Measurements from ENCODE around the gene SLC25A12.

The SLC25A12 gene

DNA sequence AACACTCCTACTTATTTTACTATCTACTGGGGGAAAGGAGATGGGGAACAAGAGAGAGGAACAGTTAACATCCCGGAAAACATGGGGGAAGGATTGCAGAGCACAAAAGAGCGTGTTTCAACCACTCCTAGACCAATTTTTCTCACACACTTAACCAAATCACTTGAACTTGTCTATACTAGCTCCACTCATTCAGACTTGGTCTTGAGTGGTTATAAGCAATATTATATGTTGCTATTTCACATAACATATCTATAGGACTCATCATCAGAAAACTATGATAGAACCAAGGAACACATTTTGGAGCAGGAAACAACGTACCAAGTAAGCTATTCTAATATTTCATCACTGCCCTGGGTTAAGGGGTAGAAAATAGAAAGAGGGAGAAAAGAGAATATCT lies 31.5 kb downstream of the SLC25A12 start:
- no peaks in the 10 kb centered on the region for H3K9me3 ChIP-seq
- no peak for TF ChIP-seq CTCF (IDR thresholded peaks at IDR 0.05; ENCODE audit: low read depth, low read length)
- H3K36me3 ChIP-seq = no peaks in the 10 kb centered on the region
- no peaks in the 10 kb centered on the region for H3K4me1 ChIP-seq
- DNase-seq = no peak
- H3K27me3 ChIP-seq = no peaks in the 10 kb centered on the region
- no peak overlapping the region for H3K4me3 ChIP-seq (ENCODE audit: low read depth, low read length)

DNA sequence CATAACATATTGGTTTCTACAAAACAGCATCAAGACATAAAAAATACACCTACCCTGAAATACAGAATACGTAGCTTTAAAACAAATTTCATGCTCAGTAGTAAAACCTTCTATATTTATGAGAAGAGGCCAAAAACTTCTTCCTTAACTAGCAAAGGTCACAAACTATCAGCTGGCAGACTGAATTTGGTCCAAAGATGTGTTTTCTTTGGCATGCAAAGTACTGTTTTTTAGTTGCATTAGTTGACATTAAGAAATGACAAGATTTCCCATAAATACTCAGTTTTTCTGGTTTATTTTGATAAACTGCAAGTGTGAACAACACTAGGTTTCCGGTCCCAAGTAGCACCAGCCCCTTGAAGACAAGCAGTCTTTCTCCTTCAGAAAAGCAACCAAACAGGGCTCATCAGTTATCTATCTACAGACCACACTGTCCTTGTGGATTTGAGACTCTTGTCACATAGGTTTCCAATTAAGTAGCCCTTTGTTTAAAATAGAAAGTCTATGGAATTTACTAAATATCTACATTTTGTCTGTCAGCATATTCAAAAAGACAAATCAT lies 35.6 kb downstream of the SLC25A12 start:
- no peaks in the 10 kb centered on the region for H3K27me3 ChIP-seq
- H3K4me3 ChIP-seq (ENCODE audit: low read depth, low read length) = no peak overlapping the region
- H3K4me1 ChIP-seq = no peaks in the 10 kb centered on the region
- H3K9me3 ChIP-seq = no peaks in the 10 kb centered on the region
- no peak for DNase-seq
- TF ChIP-seq CTCF (IDR thresholded peaks at IDR 0.05; ENCODE audit: low read depth, low read length) = no peak
- H3K36me3 ChIP-seq = no peaks in the 10 kb centered on the region

DNA sequence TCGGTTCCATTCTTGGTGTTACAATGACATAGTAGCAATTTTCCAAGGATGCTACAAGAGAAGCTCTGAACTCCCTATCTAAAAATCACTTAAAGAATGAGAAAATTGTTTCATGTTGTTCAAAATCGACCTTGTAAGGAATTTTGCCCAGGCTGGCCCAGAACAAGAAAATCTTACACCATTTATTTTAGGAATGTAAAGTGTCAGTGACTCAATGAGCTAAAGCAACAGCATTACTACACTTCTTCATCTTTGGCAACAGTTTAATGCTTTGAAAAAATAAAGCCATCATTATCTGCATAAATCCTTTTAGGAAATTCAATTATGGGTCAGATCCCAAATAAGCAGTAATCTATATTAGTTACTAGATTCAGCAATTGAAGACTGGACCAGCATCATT lies 38.6 kb downstream of the SLC25A12 start:
- DNase-seq = no peak
- no peak overlapping the region for H3K4me3 ChIP-seq (ENCODE audit: low read depth, low read length)
- TF ChIP-seq CTCF (IDR thresholded peaks at IDR 0.05; ENCODE audit: low read depth, low read length) = no peak

GRCh38 chr2:171852366-171852888 lies 41.6 kb downstream of the SLC25A12 start:
- Histone ChIP-seq H3K27me3 (no peaks in the 10 kb centered on the region), H3K9me3 (no peaks in the 10 kb centered on the region), H3K36me3 (no peaks in the 10 kb centered on the region), H3K4me1 (no peaks in the 10 kb centered on the region), H3K4me3 (ENCODE audit: low read depth, low read length) (no peak overlapping the region)
- DNase-seq = no peak
- TF ChIP-seq CTCF (IDR thresholded peaks at IDR 0.05; ENCODE audit: low read depth, low read length) = no peak

More for the DNA sequence above, 38.6 kb downstream of the SLC25A12 start:
- Histone ChIP-seq H3K27me3 (no peaks in the 10 kb centered on the region), H3K4me1 (no peaks in the 10 kb centered on the region), H3K9me3 (no peaks in the 10 kb centered on the region), H3K36me3 (no peaks in the 10 kb centered on the region)

GRCh38 chr2:171847627-171848026 lies 46.4 kb downstream of the SLC25A12 start:
- Histone ChIP-seq H3K27me3 (no peaks in the 10 kb centered on the region), H3K36me3 (no peaks in the 10 kb centered on the region), H3K4me1 (no peaks in the 10 kb centered on the region), H3K4me3 (ENCODE audit: low read depth, low read length) (no peak overlapping the region), H3K9me3 (no peaks in the 10 kb centered on the region)
- no peak for TF ChIP-seq CTCF (IDR thresholded peaks at IDR 0.05; ENCODE audit: low read depth, low read length)
- DNase-seq = no peak

DNA sequence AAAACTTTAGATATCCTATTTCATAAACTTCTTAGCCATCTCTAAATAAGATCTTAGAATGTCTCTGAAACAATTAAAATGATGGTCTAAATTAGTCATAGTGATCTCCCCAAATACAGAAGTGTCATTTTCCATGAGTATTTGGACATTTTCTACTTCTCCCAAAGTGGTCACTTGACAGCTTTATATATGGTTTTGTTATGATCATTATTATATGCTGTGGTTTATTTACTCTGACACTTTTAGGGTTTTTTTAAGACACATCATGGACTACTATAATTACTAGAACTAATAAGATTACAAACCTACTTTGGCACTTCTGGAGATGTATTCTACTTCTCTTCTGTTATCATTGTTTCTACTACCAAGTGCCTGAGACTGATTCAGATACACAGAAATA lies 47.1 kb downstream of the SLC25A12 start:
- TF ChIP-seq CTCF (IDR thresholded peaks at IDR 0.05; ENCODE audit: low read depth, low read length) = no peak
- H3K9me3 ChIP-seq = no peaks in the 10 kb centered on the region
- no peak for DNase-seq
- no peaks in the 10 kb centered on the region for H3K36me3 ChIP-seq
- H3K4me1 ChIP-seq = no peaks in the 10 kb centered on the region
- no peaks in the 10 kb centered on the region for H3K27me3 ChIP-seq
- H3K4me3 ChIP-seq (ENCODE audit: low read depth, low read length) = no peak overlapping the region
